Panc1 (cell line): ENCODE measurements around the gene DLG2.

ENCODE experiments used
- CTCF ChIP-seq: fragments of 450-650 bp; IDR thresholded peaks from 2 replicates; pipeline ENCODE4 v1.5.1; 2017; ENCODE audit warnings: mild to moderate bottlenecking
- TCF7L2 ChIP-seq: IDR thresholded peaks from 2 replicates; pipeline ENCODE4 v1.6.1; 2011; ENCODE audit warnings: mild to moderate bottlenecking, low read depth, low read length, inconsistent platforms

DNA sequence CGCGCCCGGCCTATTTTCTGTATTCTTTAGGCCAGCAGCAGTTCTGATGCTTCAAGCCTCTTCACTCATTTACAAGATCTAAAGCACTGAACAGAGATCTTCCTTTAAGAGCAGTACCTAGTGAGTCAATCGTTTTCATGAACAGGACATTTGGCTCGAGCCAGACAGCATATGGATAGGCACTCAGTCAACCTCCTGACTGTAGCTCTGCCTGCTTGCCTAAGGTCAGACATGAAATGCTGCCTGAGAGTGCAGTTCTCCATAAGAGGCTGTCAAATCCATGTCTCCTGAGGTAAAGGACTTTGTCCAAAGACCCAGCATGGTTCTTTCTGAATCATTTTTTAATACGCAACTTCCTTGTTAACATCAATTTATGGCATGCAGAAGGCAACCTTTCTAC lies 941.2 kb downstream of the DLG2 start:
- TF ChIP-seq CTCF: no peak
- TF ChIP-seq TCF7L2: no peak
